ENCODE data around the gene NKIRAS2. TPM values are rescaled to one million over a fixed set of nuclear protein-coding genes. Genes with fewer than 3 reads are reported as not detected.

Gene NKIRAS2
- total and polyA plus RNA-seq, 2 of the 13 experiments (the other 11 are each of a cell fraction or from before 2014, with no cell fraction given), result 27.9 to 42.0 TPM

DNA sequence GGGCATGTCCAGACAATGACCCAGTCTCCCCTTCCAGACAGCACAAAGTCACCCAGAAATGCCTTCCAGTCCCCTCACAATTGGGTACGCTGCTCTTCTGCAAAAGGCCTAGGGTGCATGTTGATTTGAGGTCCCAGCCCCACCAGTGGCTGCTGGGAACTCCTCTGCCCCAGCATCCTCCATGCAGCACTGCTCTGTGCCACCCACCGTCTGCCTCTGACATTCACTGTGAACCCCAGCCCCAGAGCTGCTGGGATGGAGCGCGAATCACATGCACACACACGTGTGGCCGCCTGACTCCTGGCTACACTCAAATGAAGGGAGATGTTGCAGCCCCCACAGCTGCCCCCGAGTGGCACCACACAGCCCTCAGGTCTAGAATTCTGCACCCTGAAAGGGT is 31.8 kb downstream of the NKIRAS2 start:
- WGBS (ENCODE audit: low lambda C conversion rate), result 86% methylated on average over 6 of the region's 7 CpGs
- H3K79me2 ChIP-seq (ENCODE audit: insufficient read depth, low read length), result no peaks in the 10 kb centered on the region
- FAIRE-seq (peak; percentile 32), ATAC-seq (no peak), DNase-seq (ENCODE audit: low spot score) (no peak)
- no peak overlapping the region for H3K27ac ChIP-seq (ENCODE audit: extremely low read length, insufficient read depth, low read length)
- peak overlapping the region; percentile 98 for H3K4me2 ChIP-seq (ENCODE audit: low read depth, low read length)
- no peaks in the 10 kb centered on the region for H4K20me1 ChIP-seq (ENCODE audit: insufficient read depth, low read length)
- BruUV-seq (replicated peaks), result no TSS peak
- POLR2A ChIA-PET, result interaction anchor here (1.4 kb wide), 1 partner anchor 69 kb away, joined by 8 read pairs; the partner anchor contains the start of gene KAT2A
- CTCF ChIA-PET (ENCODE audit: low intra/inter-chr PET ratio, low total read pairs), result no interaction called here
- H3K9me3 ChIP-seq (ENCODE audit: low read length), result no peaks in the 10 kb centered on the region
- H3K4me1 ChIP-seq (ENCODE audit: insufficient read depth, low read length), result peaks cover 58% of the 10 kb centered on the region
- intact Hi-C loops (cut with micrococcal nuclease; ENCODE audit: unreplicated experiment), result no loop called here
- H3K27me3 ChIP-seq (ENCODE audit: control insufficient read depth in 1 of 2, insufficient read depth in 2 of 2, low read length in 2 of 2), result no peaks in the 10 kb centered on the region; a peak in 1 of 5 replicates
- H3K9ac ChIP-seq (ENCODE audit: insufficient read depth, low read depth, low read length), result no peak overlapping the region
- no peak overlapping the region for H2AFZ ChIP-seq (ENCODE audit: low read length)
- H3K36me3 ChIP-seq (replicated peaks in 1 of 2; ENCODE audit: control insufficient read depth in 1 of 2, insufficient read depth in 2 of 2, low read length in 2 of 2), result no peaks in the 10 kb centered on the region
- in situ Hi-C loops (cut with HindIII; ENCODE audit: extremely low pct_ligation_motif_present, low pct_unique_long_range_greater_than_20kb), result no loop called here
- H3K4me3 ChIP-seq (replicated peaks in 1 of 3; ENCODE audit: insufficient read depth in 1 of 3, low read depth in 2 of 3, low read length in 3 of 3), result peak overlapping the region in 2 of 3 experiments; percentile 67 to 88; a peak in 3 of 6 replicates
- 0 out of 2 replicates have a peak, but pooled peaks have one; percentile 12 for TF ChIP-seq ZNF292 (CRISPR knock-in tag; IDR thresholded peaks at IDR 0.05; ENCODE audit: borderline replicate concordance, low read depth)
- TF ChIP-seq ZNF276 (CRISPR knock-in tag; IDR thresholded peaks at IDR 0.05; ENCODE audit: low read depth), result no peak
- TF ChIP-seq ZFY (CRISPR knock-in tag; IDR thresholded peaks at IDR 0.05), result peak; percentile 3; the same call in 1 of the 2 replicates
- TF ChIP-seq, protein P1, sequence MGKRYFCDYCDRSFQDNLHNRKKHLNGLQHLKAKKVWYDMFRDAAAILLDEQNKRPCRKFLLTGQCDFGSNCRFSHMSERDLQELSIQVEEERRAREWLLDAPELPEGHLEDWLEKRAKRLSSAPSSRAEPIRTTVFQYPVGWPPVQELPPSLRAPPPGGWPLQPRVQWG (CRISPR knock-in tag; IDR thresholded peaks at IDR 0.05; ENCODE audit: borderline replicate concordance, low read depth), result no peak
- TF ChIP-seq SP4 (CRISPR knock-in tag; IDR thresholded peaks at IDR 0.05), result no peak
- TF ChIP-seq, protein P2, sequence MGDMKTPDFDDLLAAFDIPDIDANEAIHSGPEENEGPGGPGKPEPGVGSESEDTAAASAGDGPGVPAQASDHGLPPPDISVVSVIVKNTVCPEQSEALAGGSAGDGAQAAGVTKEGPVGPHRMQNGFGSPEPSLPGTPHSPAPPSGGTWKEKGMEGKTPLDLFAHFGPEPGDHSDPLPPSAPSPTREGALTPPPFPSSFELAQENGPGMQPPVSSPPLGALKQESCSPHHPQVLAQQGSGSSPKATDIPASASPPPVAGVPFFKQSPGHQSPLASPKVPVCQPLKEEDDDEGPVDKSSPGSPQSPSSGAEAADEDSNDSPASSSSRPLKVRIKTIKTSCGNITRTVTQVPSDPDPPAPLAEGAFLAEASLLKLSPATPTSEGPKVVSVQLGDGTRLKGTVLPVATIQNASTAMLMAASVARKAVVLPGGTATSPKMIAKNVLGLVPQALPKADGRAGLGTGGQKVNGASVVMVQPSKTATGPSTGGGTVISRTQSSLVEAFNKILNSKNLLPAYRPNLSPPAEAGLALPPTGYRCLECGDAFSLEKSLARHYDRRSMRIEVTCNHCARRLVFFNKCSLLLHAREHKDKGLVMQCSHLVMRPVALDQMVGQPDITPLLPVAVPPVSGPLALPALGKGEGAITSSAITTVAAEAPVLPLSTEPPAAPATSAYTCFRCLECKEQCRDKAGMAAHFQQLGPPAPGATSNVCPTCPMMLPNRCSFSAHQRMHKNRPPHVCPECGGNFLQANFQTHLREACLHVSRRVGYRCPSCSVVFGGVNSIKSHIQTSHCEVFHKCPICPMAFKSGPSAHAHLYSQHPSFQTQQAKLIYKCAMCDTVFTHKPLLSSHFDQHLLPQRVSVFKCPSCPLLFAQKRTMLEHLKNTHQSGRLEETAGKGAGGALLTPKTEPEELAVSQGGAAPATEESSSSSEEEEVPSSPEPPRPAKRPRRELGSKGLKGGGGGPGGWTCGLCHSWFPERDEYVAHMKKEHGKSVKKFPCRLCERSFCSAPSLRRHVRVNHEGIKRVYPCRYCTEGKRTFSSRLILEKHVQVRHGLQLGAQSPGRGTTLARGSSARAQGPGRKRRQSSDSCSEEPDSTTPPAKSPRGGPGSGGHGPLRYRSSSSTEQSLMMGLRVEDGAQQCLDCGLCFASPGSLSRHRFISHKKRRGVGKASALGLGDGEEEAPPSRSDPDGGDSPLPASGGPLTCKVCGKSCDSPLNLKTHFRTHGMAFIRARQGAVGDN (CRISPR knock-in tag; IDR thresholded peaks at IDR 0.05), result peak; percentile 55
- TF ChIP-seq ZMYM4 (CRISPR knock-in tag; IDR thresholded peaks at IDR 0.05), result no peak
- no peak for TF ChIP-seq CENPT (CRISPR knock-in tag; IDR thresholded peaks at IDR 0.05; ENCODE audit: low read depth)
- TF ChIP-seq ZNF788 (CRISPR knock-in tag; IDR thresholded peaks at IDR 0.05; ENCODE audit: borderline replicate concordance), result no peak
- TF ChIP-seq ZNF777 (CRISPR knock-in tag; IDR thresholded peaks at IDR 0.05), result no peak
- TF ChIP-seq ZNF768 (CRISPR knock-in tag; IDR thresholded peaks at IDR 0.05), result peak; percentile 27; the same call in 1 of the 2 replicates
- 0 out of 2 replicates have a peak, but pooled peaks have one; percentile 35 for TF ChIP-seq ZBTB46 (CRISPR knock-in tag; IDR thresholded peaks at IDR 0.05; ENCODE audit: borderline replicate concordance)
- TF ChIP-seq ZNF879 (CRISPR knock-in tag; IDR thresholded peaks at IDR 0.05), result no peak
- no peak for TF ChIP-seq GLI4 (CRISPR knock-in tag; IDR thresholded peaks at IDR 0.05; ENCODE audit: borderline replicate concordance)
- TF ChIP-seq ZNF557 (CRISPR knock-in tag; IDR thresholded peaks at IDR 0.05), result no peak

All from HepG2 (cell line).